ENCODE measurements around the gene NDUFC1.

NDUFC1 gene

GRCh38 chr4:139275281-139275735, 27.0 kb downstream of the NDUFC1 start:
- TF ChIP-seq FEZF1 (tag by site-specific recombination; IDR thresholded peaks at IDR 0.05) (no peak), SCRT1 (tag by site-specific recombination; IDR thresholded peaks at IDR 0.05; ENCODE audit: borderline replicate concordance) (no peak), KLF9 (tag by site-specific recombination; IDR thresholded peaks at IDR 0.05; ENCODE audit: low read depth) (no peak), EGR2 (tag by site-specific recombination; IDR thresholded peaks at IDR 0.05; ENCODE audit: low read depth) (no peak), ZNF10 (tag by site-specific recombination; IDR thresholded peaks at IDR 0.05) (no peak), ZNF112 (tag by site-specific recombination; IDR thresholded peaks at IDR 0.05) (no peak), ZNF514 (tag by site-specific recombination; IDR thresholded peaks at IDR 0.05) (no peak), ZNF426 (tag by site-specific recombination; IDR thresholded peaks at IDR 0.05) (no peak), OVOL3 (tag by site-specific recombination; IDR thresholded peaks at IDR 0.05) (no peak), ZNF140 (tag by site-specific recombination; IDR thresholded peaks at IDR 0.05) (no peak), ZNF184 (tag by site-specific recombination; IDR thresholded peaks at IDR 0.05) (no peak), ZBTB17 (tag by site-specific recombination; IDR thresholded peaks at IDR 0.05) (no peak), ZFP3 (tag by site-specific recombination; IDR thresholded peaks at IDR 0.05; ENCODE audit: low read depth) (no peak)
- no peak overlapping the region for H3K4me3 ChIP-seq (ENCODE audit: low read depth, low read length)
- no peaks in the 10 kb centered on the region for H3K4me1 ChIP-seq (ENCODE audit: control insufficient read depth, insufficient read depth, low read length)
- H3K9me3 ChIP-seq (ENCODE audit: control insufficient read depth, insufficient read depth, low read depth, low read length) = no peaks in the 10 kb centered on the region
- ChIA-PET POLR2A (no interaction called here), CTCF (interaction anchor here (1.2 to 1.6 kb wide), 3 partner anchors 9 to 245 kb away, joined by 3 to 8 read pairs (median 6); no protein-coding TSS in a partner anchor)
- H3K36me3 ChIP-seq (ENCODE audit: control insufficient read depth in 2 of 2, insufficient read depth in 1 of 2, low read length in 2 of 2) = no peaks in the 10 kb centered on the region; a peak in 1 of 3 replicates
- H3K27ac ChIP-seq (ENCODE audit: extremely low read depth, low read depth, low read length) = no peak overlapping the region

- no peak overlapping the region for H3K4me3 ChIP-seq (ENCODE audit: low read depth, low read length)
- H3K27ac ChIP-seq (ENCODE audit: extremely low read depth, low read depth, low read length) = no peak overlapping the region
- ChIA-PET CTCF (interaction anchor here (1.2 to 1.3 kb wide), 2 partner anchors 9 to 244 kb away, joined by 3 to 6 read pairs; no protein-coding TSS in a partner anchor), POLR2A (no interaction called here)
- TF ChIP-seq, protein P1, sequence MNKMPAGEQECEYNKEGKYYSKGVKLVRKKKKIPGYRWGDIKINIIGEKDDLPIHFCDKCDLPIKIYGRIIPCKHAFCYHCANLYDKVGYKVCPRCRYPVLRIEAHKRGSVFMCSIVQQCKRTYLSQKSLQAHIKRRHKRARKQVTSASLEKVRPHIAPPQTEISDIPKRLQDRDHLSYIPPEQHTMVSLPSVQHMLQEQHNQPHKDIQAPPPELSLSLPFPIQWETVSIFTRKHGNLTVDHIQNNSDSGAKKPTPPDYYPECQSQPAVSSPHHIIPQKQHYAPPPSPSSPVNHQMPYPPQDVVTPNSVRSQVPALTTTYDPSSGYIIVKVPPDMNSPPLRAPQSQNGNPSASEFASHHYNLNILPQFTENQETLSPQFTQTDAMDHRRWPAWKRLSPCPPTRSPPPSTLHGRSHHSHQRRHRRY (tag by site-specific recombination; IDR thresholded peaks at IDR 0.05) = no peak
- TF ChIP-seq ZNF302 (tag by site-specific recombination; IDR thresholded peaks at IDR 0.05; ENCODE audit: low read depth) = no peak
- TF ChIP-seq, protein P2, sequence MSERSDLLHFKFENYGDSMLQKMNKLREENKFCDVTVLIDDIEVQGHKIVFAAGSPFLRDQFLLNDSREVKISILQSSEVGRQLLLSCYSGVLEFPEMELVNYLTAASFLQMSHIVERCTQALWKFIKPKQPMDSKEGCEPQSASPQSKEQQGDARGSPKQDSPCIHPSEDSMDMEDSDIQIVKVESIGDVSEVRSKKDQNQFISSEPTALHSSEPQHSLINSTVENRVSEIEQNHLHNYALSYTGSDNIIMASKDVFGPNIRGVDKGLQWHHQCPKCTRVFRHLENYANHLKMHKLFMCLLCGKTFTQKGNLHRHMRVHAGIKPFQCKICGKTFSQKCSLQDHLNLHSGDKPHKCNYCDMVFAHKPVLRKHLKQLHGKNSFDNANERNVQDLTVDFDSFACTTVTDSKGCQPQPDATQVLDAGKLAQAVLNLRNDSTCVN (tag by site-specific recombination; optimal IDR thresholded peaks at IDR 0.05) = no peak
- no peaks in the 10 kb centered on the region for H3K9me3 ChIP-seq (ENCODE audit: control insufficient read depth, insufficient read depth, low read depth, low read length)
- H3K36me3 ChIP-seq (ENCODE audit: control insufficient read depth in 2 of 2, insufficient read depth in 1 of 2, low read length in 2 of 2) = no peaks in the 10 kb centered on the region; a peak in 1 of 3 replicates
- H3K4me1 ChIP-seq (ENCODE audit: control insufficient read depth, insufficient read depth, low read length) = no peaks in the 10 kb centered on the region
Observed at GRCh38 chr4:139274790-139275189, 27.5 kb downstream of the NDUFC1 start.

GRCh38 chr4:139273835-139274234, 28.4 kb downstream of the NDUFC1 start:
- Histone ChIP-seq H3K4me1 (ENCODE audit: control insufficient read depth, insufficient read depth, low read length) (no peaks in the 10 kb centered on the region), H3K36me3 (ENCODE audit: control insufficient read depth in 2 of 2, insufficient read depth in 1 of 2, low read length in 2 of 2) (no peaks in the 10 kb centered on the region; a peak in 1 of 3 replicates), H3K9me3 (ENCODE audit: control insufficient read depth, insufficient read depth, low read depth, low read length) (no peaks in the 10 kb centered on the region), H3K4me3 (ENCODE audit: low read depth, low read length) (no peak overlapping the region), H3K27ac (ENCODE audit: extremely low read depth, low read depth, low read length) (no peak overlapping the region)
- ChIA-PET CTCF (no interaction called here), POLR2A (no interaction called here)
- TF ChIP-seq SCRT2 (tag by site-specific recombination; IDR thresholded peaks at IDR 0.05) (no peak), SALL2 (tag by site-specific recombination; IDR thresholded peaks at IDR 0.05; ENCODE audit: borderline replicate concordance) (no peak), ZNF433 (tag by site-specific recombination; IDR thresholded peaks at IDR 0.05; ENCODE audit: low read depth) (no peak)
